IMR-90 (cell line): ENCODE data around the gene SGO1. TPM values are rescaled to one million over a fixed set of nuclear protein-coding genes. Genes with fewer than 3 reads are reported as not detected.

ENCODE experiments used
- ATAC-seq: fragments of 200-7000 bp; cut with Tn5 transposase; 2 replicates; pipeline ENCODE4 v1.9.1; 2020; ENCODE audit warnings: low read depth, mild to moderate bottlenecking, moderate library complexity
- BruUV-seq: library from RNA; stranded (reverse); fragments of 400-500 nt; replicated peaks from 2 replicates; lab custom pipeline; 2021; lab: Mats Ljungman, UMichigan
- CTCF ChIA-PET: fragments of 300-600 bp; formaldehyde crosslinking; extraction: SDS; loops from one replicate; lab custom pipeline; 2021; ENCODE audit warnings: antibody characterized with exemption; lab: Yijun Ruan, JAX
- POLR2A ChIA-PET: fragments of 300-600 bp; sonication (Branson Sonifier 250); formaldehyde crosslinking; loops from one replicate; lab custom pipeline; 2022; ENCODE audit warnings: antibody characterized with exemption; ENCODE audit not compliant: unreplicated experiment; lab: Charles Lee
- DNase-seq: peaks from one replicate; pipeline ENCODE4 v3.0.0; 2013
- H2AFZ ChIP-seq: replicated peaks from 2 replicates; pipeline ENCODE3; 2013; ENCODE audit warnings: low read length, mild to moderate bottlenecking; ENCODE audit not compliant: poor library complexity
- H2AK5ac ChIP-seq: 2 replicates; pipeline ENCODE4 v1.6.1; 2013; ENCODE audit warnings: low read depth, low read length, inconsistent platforms
- H2AK9ac ChIP-seq: replicated peaks from 2 replicates; pipeline ENCODE3; 2013; ENCODE audit warnings: mild to moderate bottlenecking, low read depth, low read length, moderate library complexity; ENCODE audit not compliant: poor library complexity
- H2BK120ac ChIP-seq: 2 replicates; pipeline ENCODE4 v1.6.1; 2013; ENCODE audit warnings: low read depth, low read length, inconsistent platforms
- H2BK15ac ChIP-seq: 3 replicates; pipeline ENCODE4 v1.6.1; 2013; ENCODE audit warnings: low read depth, low read length, inconsistent platforms
- H2BK20ac ChIP-seq: 2 replicates; pipeline ENCODE4 v1.6.1; 2013; ENCODE audit warnings: low read depth, mild to moderate bottlenecking, inconsistent platforms, low read length, moderate library complexity
- H2BK5ac ChIP-seq: 2 replicates; pipeline ENCODE4 v1.6.1; 2013; ENCODE audit warnings: mild to moderate bottlenecking, low read depth, low read length, inconsistent platforms; ENCODE audit not compliant: poor library complexity, severe bottlenecking
- H3K14ac ChIP-seq: replicated peaks from 2 replicates; pipeline ENCODE4 v1.6.1; 2013; ENCODE audit warnings: low read depth, low read length, inconsistent platforms
- H3K18ac ChIP-seq: 2 replicates; pipeline ENCODE4 v1.6.1; 2013; ENCODE audit warnings: low read depth, low read length, control low read depth
- H3K23ac ChIP-seq: 2 replicates; pipeline ENCODE4 v1.6.1; 2013; ENCODE audit warnings: low read depth, low read length, inconsistent platforms
- H3K27ac ChIP-seq: 2 replicates; pipeline ENCODE4 v1.5.1; 2013; ENCODE audit warnings: mild to moderate bottlenecking, control low read depth, low read length; ENCODE audit not compliant: insufficient read depth
- H3K27me3 ChIP-seq: 2 replicates; pipeline ENCODE4 v1.6.1; 2013; ENCODE audit warnings: low read length; ENCODE audit not compliant: control insufficient read depth, insufficient read depth
- H3K36me3 ChIP-seq: 2 replicates; pipeline ENCODE4 v1.6.1; 2013; ENCODE audit warnings: low read length, mixed read lengths; ENCODE audit not compliant: control insufficient read depth, insufficient read depth
- H3K4ac ChIP-seq: 2 replicates; pipeline ENCODE4 v1.6.1; 2013; ENCODE audit warnings: low read depth, low read length, inconsistent platforms
- H3K4me1 ChIP-seq: 2 replicates; pipeline ENCODE4 v1.6.1; 2013; ENCODE audit warnings: low read length, mixed read lengths; ENCODE audit not compliant: control insufficient read depth, insufficient read depth
- H3K4me2 ChIP-seq: 2 replicates; pipeline ENCODE4 v1.6.1; 2013; ENCODE audit warnings: low read depth, mild to moderate bottlenecking, control low read depth, low read length, moderate library complexity
- H3K4me3 ChIP-seq: 2 replicates; pipeline ENCODE4 v1.5.1; 2013; ENCODE audit warnings: low read depth, mild to moderate bottlenecking, control low read depth, low read length, moderate library complexity; ENCODE audit not compliant: insufficient read depth
- H3K56ac ChIP-seq: 2 replicates; pipeline ENCODE4 v1.6.1; 2013; ENCODE audit warnings: low read length, inconsistent platforms; ENCODE audit not compliant: insufficient read depth; ENCODE audit errors: extremely low read depth
- H3K79me1 ChIP-seq, 2 experiments: 2 replicates each; pipeline ENCODE4 v1.6.1; 2013; ENCODE audit warnings: low read length in 2 of 2, inconsistent platforms in 1 of 2, low read depth in 1 of 2
- H3K9ac ChIP-seq: 2 replicates; pipeline ENCODE4 v1.6.1; 2013; ENCODE audit warnings: low read depth, low read length, control low read depth
- H3K9me1 ChIP-seq: 2 replicates; pipeline ENCODE4 v1.6.1; 2013; ENCODE audit warnings: low read length, inconsistent platforms; ENCODE audit not compliant: insufficient read depth
- H3K9me3 ChIP-seq: 2 replicates; pipeline ENCODE4 v1.6.1; 2013; ENCODE audit warnings: low read length; ENCODE audit not compliant: control insufficient read depth, insufficient read depth
- H4K20me1 ChIP-seq: 2 replicates; pipeline ENCODE4 v1.6.1; 2013; ENCODE audit warnings: low read length, inconsistent platforms; ENCODE audit not compliant: insufficient read depth
- H4K5ac ChIP-seq: 2 replicates; pipeline ENCODE4 v1.6.1; 2013; ENCODE audit warnings: mild to moderate bottlenecking, low read depth, low read length, control low read depth
- H4K8ac ChIP-seq, 2 experiments: 2 replicates each; pipeline ENCODE4 v1.6.1; 2013; ENCODE audit warnings: low read depth in 2 of 2, low read length in 2 of 2, control low read depth in 1 of 2, inconsistent platforms in 1 of 2
- H4K91ac ChIP-seq: 2 replicates; pipeline ENCODE4 v1.6.1; 2013; ENCODE audit warnings: low read depth, low read length, inconsistent platforms; ENCODE audit not compliant: insufficient read depth
- BHLHE40 ChIP-seq: fragments of 150-350 bp; IDR thresholded peaks from 2 replicates; pipeline ENCODE4 v1.6.1; 2016; ENCODE audit warnings: mild to moderate bottlenecking, low read depth, low read length
- CEBPB ChIP-seq: IDR thresholded peaks from 2 replicates; pipeline ENCODE4 v1.6.1; 2012; ENCODE audit warnings: low read depth, low read length, improper control_type of control experiment
- FOS ChIP-seq: fragments of 150-350 bp; IDR thresholded peaks from 2 replicates; pipeline ENCODE4 v1.6.1; 2016; ENCODE audit warnings: low read depth, low read length
- MAZ ChIP-seq: IDR thresholded peaks from 2 replicates; pipeline ENCODE4 v1.6.1; 2012; ENCODE audit warnings: low read depth, mild to moderate bottlenecking, low read length, improper control_type of control experiment, moderate library complexity, borderline replicate concordance
- NFE2L2 ChIP-seq: fragments of 150-350 bp; IDR thresholded peaks from 2 replicates; pipeline ENCODE4 v1.6.1; 2016; ENCODE audit warnings: low read depth, mild to moderate bottlenecking, low read length
- POLR2A ChIP-seq: IDR thresholded peaks from 2 replicates; pipeline ENCODE4 v1.6.1; 2012; ENCODE audit warnings: mild to moderate bottlenecking, low read depth, low read length
- RCOR1 ChIP-seq: IDR thresholded peaks from 2 replicates; pipeline ENCODE4 v1.6.1; 2012; ENCODE audit warnings: mild to moderate bottlenecking, low read length, improper control_type of control experiment; ENCODE audit not compliant: insufficient replicate concordance
- RFX5 ChIP-seq: IDR thresholded peaks from 2 replicates; pipeline ENCODE4 v1.8.0; 2012; ENCODE audit warnings: low read depth, mild to moderate bottlenecking, low read length, moderate library complexity
- dilution Hi-C: fragments of 300-500 bp; cut with HindIII; formaldehyde crosslinking; loops from one replicate; pipeline ENCODE4 v1.14.3; 2018; ENCODE audit warnings: low sequenced_read_pairs; ENCODE audit not compliant: unreplicated experiment
- in situ Hi-C: fragments of 300-500 bp; cut with MboI; formaldehyde crosslinking; loops from 3 replicates; pipeline ENCODE4 v1.14.3; 2019; ENCODE audit warnings: low sequenced_read_pairs, inconsistent platforms, mixed read lengths
- intact Hi-C: fragments of 100-400 bp; cut with micrococcal nuclease; formaldehyde crosslinking; loops from 2 replicates; pipeline ENCODE4 v1.10.0; 2022
- polyA plus RNA-seq, 3 experiments: library from polyadenylated mRNA; depleted of rRNA; stranded (reverse); fragments of >200 nt; gene quantifications; 2 replicates each; pipeline ENCODE4 v1.2.3, GENCODE V29; 2012; ENCODE audit warnings: low replicate concordance in 1 of 3
- total RNA-seq: library from RNA; depleted of rRNA; stranded (reverse); fragments of >200 nt; gene quantifications from 2 replicates; pipeline ENCODE4 v1.2.3, GENCODE V29; 2012
- TF ChIP-seq, protein P1 (sequence below): conservative IDR thresholded peaks from 2 replicates; pipeline ENCODE4 v1.5.1; 2012; ENCODE audit warnings: mild to moderate bottlenecking, low read depth, low read length, improper control_type of control experiment
- TF ChIP-seq, protein P2 (sequence below): fragments of 150-350 bp; IDR thresholded peaks from 2 replicates; pipeline ENCODE4 v1.6.1; 2017; ENCODE audit warnings: mild to moderate bottlenecking, antibody characterized with exemption, low read length, low read depth

SGO1 gene
- total and polyA plus RNA-seq, 2 of the 4 experiments (the other 2 are of a cell fraction): 3.2 to 5.2 TPM

DNA sequence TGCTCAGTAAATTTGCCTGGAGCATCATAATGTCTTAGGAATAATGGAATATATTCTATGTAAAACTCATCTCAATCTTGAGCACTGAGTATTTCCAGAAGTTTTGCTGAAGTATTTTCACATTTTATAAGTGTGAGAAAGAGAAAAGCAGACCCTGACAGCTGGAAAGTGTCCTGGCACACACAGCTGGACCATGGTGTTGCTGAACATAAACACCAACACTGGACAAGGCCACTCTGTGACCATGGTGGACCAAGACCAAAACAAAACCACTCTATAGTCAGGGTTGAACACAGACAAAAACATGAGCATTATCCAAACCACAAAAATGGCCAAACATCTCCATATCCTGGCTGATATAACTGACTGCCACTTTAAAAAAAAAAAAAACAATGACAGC lies 15.1 kb upstream of the SGO1 start:
- H3K79me1 ChIP-seq: no peaks in the 10 kb centered on the region
- CTCF ChIA-PET: no interaction called here
- ATAC-seq (no peak), DNase-seq (no peak)
- no peak overlapping the region for H3K23ac ChIP-seq
- H3K4me3 ChIP-seq: no peak overlapping the region
- no peaks in the 10 kb centered on the region for H3K36me3 ChIP-seq
- TF ChIP-seq BHLHE40: no peak
- no peak for TF ChIP-seq NFE2L2
- TF ChIP-seq RCOR1: no peak
- TF ChIP-seq, protein P1, sequence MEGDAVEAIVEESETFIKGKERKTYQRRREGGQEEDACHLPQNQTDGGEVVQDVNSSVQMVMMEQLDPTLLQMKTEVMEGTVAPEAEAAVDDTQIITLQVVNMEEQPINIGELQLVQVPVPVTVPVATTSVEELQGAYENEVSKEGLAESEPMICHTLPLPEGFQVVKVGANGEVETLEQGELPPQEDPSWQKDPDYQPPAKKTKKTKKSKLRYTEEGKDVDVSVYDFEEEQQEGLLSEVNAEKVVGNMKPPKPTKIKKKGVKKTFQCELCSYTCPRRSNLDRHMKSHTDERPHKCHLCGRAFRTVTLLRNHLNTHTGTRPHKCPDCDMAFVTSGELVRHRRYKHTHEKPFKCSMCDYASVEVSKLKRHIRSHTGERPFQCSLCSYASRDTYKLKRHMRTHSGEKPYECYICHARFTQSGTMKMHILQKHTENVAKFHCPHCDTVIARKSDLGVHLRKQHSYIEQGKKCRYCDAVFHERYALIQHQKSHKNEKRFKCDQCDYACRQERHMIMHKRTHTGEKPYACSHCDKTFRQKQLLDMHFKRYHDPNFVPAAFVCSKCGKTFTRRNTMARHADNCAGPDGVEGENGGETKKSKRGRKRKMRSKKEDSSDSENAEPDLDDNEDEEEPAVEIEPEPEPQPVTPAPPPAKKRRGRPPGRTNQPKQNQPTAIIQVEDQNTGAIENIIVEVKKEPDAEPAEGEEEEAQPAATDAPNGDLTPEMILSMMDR: no peak
- no peak for TF ChIP-seq RFX5
- no peak for TF ChIP-seq FOS
- TF ChIP-seq CEBPB: no peak
- TF ChIP-seq POLR2A: no peak
- TF ChIP-seq, protein P2, sequence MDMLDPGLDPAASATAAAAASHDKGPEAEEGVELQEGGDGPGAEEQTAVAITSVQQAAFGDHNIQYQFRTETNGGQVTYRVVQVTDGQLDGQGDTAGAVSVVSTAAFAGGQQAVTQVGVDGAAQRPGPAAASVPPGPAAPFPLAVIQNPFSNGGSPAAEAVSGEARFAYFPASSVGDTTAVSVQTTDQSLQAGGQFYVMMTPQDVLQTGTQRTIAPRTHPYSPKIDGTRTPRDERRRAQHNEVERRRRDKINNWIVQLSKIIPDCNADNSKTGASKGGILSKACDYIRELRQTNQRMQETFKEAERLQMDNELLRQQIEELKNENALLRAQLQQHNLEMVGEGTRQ: no peak
- no peak for TF ChIP-seq MAZ
- H2AK9ac ChIP-seq: no peak overlapping the region
- H3K18ac ChIP-seq: no peak overlapping the region
- no peak overlapping the region for H4K91ac ChIP-seq
- H2BK20ac ChIP-seq: no peak overlapping the region
- H2AFZ ChIP-seq: no peak overlapping the region
- intact Hi-C loops: no loop called here
- no TSS peak for BruUV-seq
- H3K14ac ChIP-seq: no peak overlapping the region
- POLR2A ChIA-PET: no interaction called here
- H4K20me1 ChIP-seq: no peaks in the 10 kb centered on the region
- in situ Hi-C loops: no loop called here
- no peaks in the 10 kb centered on the region for H3K27me3 ChIP-seq
- H3K4ac ChIP-seq: no peak overlapping the region
- no peak overlapping the region for H3K4me2 ChIP-seq
- no peak overlapping the region for H3K9ac ChIP-seq
- H2BK15ac ChIP-seq: no peak overlapping the region
- H2BK5ac ChIP-seq: no peak overlapping the region
- no peaks in the 10 kb centered on the region for H3K4me1 ChIP-seq
- dilution Hi-C loops: no loop called here
- no peak overlapping the region for H2BK120ac ChIP-seq
- no peak overlapping the region for H4K8ac ChIP-seq
- no peak overlapping the region for H3K56ac ChIP-seq
- no peaks in the 10 kb centered on the region for H3K9me3 ChIP-seq
- no peak overlapping the region for H4K5ac ChIP-seq
- no peak overlapping the region for H2AK5ac ChIP-seq
- H3K27ac ChIP-seq: no peak overlapping the region
- 0 out of 2 replicates have a peak, but pooled peaks cover 2% of the 10 kb centered on the region for H3K9me1 ChIP-seq
